HL-60 (cell line): ENCODE data around the gene AKNA.

Experiments used
- DNase-seq, 2 experiments: peaks; one replicate each; pipeline ENCODE4 v3.0.0-alpha.2; 2010 to 2020; ENCODE audit warnings: low read depth in 1 of 2, low spot score in 1 of 2
- H3K27ac ChIP-seq: fragments of 250-450 bp; sonication (Bioruptor Pico); replicated peaks from 2 replicates; pipeline ENCODE4 v1.5.1; 2020; ENCODE audit warnings: mild to moderate bottlenecking, moderate library complexity
- H3K27me3 ChIP-seq: fragments of 250-450 bp; sonication (Bioruptor Pico); 2 replicates; pipeline ENCODE4 v1.5.1; 2021; ENCODE audit warnings: mild to moderate bottlenecking, moderate library complexity; ENCODE audit not compliant: insufficient read depth, poor library complexity, severe bottlenecking
- H3K4me3 ChIP-seq: replicated peaks from 2 replicates; pipeline ENCODE4 v1.5.1; 2011; ENCODE audit warnings: mild to moderate bottlenecking, control low read depth, low read length; ENCODE audit not compliant: insufficient read depth
- CTCF ChIP-seq: IDR thresholded peaks from one replicate; pipeline ENCODE4 v1.5.1; 2011; ENCODE audit warnings: low read length, control low read depth, inconsistent platforms; ENCODE audit not compliant: insufficient read depth
- GABPA ChIP-seq: IDR thresholded peaks from 2 replicates; pipeline ENCODE4 v1.6.1; 2012; ENCODE audit warnings: low read depth
- POLR2AphosphoS5 ChIP-seq: IDR thresholded peaks from 2 replicates; pipeline ENCODE4 v1.6.1; 2012; ENCODE audit warnings: low read depth
- REST ChIP-seq: IDR thresholded peaks from 2 replicates; pipeline ENCODE4 v1.6.1; 2012; ENCODE audit warnings: low read depth; ENCODE audit not compliant: insufficient replicate concordance
- SPI1 ChIP-seq: IDR thresholded peaks from 2 replicates; pipeline ENCODE4 v1.6.1; 2012; ENCODE audit warnings: low read depth, mild to moderate bottlenecking, borderline replicate concordance

The AKNA gene

GRCh38 chr9:114362394-114362793 lies 25.4 kb downstream of the AKNA start:
- H3K27ac ChIP-seq, result no peak overlapping the region
- H3K4me3 ChIP-seq, result no peak overlapping the region
- TF ChIP-seq CTCF, result no peak
- TF ChIP-seq POLR2AphosphoS5, result no peak
- no peak for TF ChIP-seq SPI1
- no peak for TF ChIP-seq GABPA
- TF ChIP-seq REST, result no peak
- DNase-seq, result no peak
- no peaks in the 10 kb centered on the region for H3K27me3 ChIP-seq

- no peak overlapping the region for H3K4me3 ChIP-seq
- no peak overlapping the region for H3K27ac ChIP-seq
- no peaks in the 10 kb centered on the region for H3K27me3 ChIP-seq
- TF ChIP-seq CTCF, result no peak
- no peak for TF ChIP-seq POLR2AphosphoS5
- no peak for TF ChIP-seq SPI1
- no peak for TF ChIP-seq REST
- no peak for TF ChIP-seq GABPA
- no peak for DNase-seq
Measured at GRCh38 chr9:114361542-114361941, 26.2 kb downstream of the AKNA start.

GRCh38 chr9:114359801-114360200 lies 28.0 kb downstream of the AKNA start:
- no peak for DNase-seq
- TF ChIP-seq POLR2AphosphoS5 (no peak), GABPA (no peak), CTCF (no peak), REST (no peak), SPI1 (no peak)
- H3K27me3 ChIP-seq, result no peaks in the 10 kb centered on the region
- no peak overlapping the region for H3K27ac ChIP-seq
- no peak overlapping the region for H3K4me3 ChIP-seq
